ENCODE results near the gene GRB7. TPM values are rescaled to one million over a fixed set of nuclear protein-coding genes. Genes with fewer than 3 reads are reported as not detected.
A peak's percentile ranks its signal among the peaks of the same experiment; 100 is the strongest.

Gene GRB7
- total RNA-seq, 1 experiment from 2014 or later, result 2,531 TPM

- H3K27ac Mint-ChIP-seq (ENCODE audit: unreplicated experiment), result peak overlapping the region; percentile 19
- peaks cover 78% of the 10 kb centered on the region for H3K36me3 Mint-ChIP-seq (ENCODE audit: insufficient read depth, unreplicated experiment)
- peak overlapping the region; percentile 0 for H3K4me3 Mint-ChIP-seq (ENCODE audit: low read depth, unreplicated experiment)
- DNase-seq, result no peak
- TF ChIP-seq, protein P1, sequence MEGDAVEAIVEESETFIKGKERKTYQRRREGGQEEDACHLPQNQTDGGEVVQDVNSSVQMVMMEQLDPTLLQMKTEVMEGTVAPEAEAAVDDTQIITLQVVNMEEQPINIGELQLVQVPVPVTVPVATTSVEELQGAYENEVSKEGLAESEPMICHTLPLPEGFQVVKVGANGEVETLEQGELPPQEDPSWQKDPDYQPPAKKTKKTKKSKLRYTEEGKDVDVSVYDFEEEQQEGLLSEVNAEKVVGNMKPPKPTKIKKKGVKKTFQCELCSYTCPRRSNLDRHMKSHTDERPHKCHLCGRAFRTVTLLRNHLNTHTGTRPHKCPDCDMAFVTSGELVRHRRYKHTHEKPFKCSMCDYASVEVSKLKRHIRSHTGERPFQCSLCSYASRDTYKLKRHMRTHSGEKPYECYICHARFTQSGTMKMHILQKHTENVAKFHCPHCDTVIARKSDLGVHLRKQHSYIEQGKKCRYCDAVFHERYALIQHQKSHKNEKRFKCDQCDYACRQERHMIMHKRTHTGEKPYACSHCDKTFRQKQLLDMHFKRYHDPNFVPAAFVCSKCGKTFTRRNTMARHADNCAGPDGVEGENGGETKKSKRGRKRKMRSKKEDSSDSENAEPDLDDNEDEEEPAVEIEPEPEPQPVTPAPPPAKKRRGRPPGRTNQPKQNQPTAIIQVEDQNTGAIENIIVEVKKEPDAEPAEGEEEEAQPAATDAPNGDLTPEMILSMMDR (IDR thresholded peaks at IDR 0.05; ENCODE audit: unreplicated experiment), result no peak
- intact Hi-C loops (cut with micrococcal nuclease; ENCODE audit: unreplicated experiment), result loop anchor here (10.0 kb wide), 1 partner anchor 552 kb away; the partner anchor contains the start of gene CDC6
- BruUV-seq (replicated peaks), result no TSS peak
- H3K4me1 Mint-ChIP-seq (ENCODE audit: low read depth, unreplicated experiment), result peaks cover 44% of the 10 kb centered on the region
- H3K27me3 Mint-ChIP-seq (ENCODE audit: unreplicated experiment), result no peaks in the 10 kb centered on the region
- CTCF ChIA-PET, result interaction anchor here (0.6 to 161.2 kb wide), 27 partner anchors 5 to 1946 kb away, joined by 3 to 42089 read pairs (median 8); partner anchors contain the start of genes ERBB2, GRB7, GSDMA and IKZF3
- H3K9me3 Mint-ChIP-seq (ENCODE audit: low read depth, unreplicated experiment), result no peaks in the 10 kb centered on the region
Observed at GRCh38 chr17:39732586-39732985, 5.2 kb upstream of the GRB7 start.

GRCh38 chr17:39735882-39736281 lies 1.9 kb upstream of the GRB7 start:
- H3K4me3 Mint-ChIP-seq (ENCODE audit: low read depth, unreplicated experiment), result peak overlapping the region; percentile 77
- no peaks in the 10 kb centered on the region for H3K27me3 Mint-ChIP-seq (ENCODE audit: unreplicated experiment)
- peak; percentile 100 for DNase-seq
- no peaks in the 10 kb centered on the region for H3K9me3 Mint-ChIP-seq (ENCODE audit: low read depth, unreplicated experiment)
- TF ChIP-seq, protein P1 (IDR thresholded peaks at IDR 0.05; ENCODE audit: unreplicated experiment), result no peak
- BruUV-seq (replicated peaks), result no TSS peak
- peaks cover 78% of the 10 kb centered on the region for H3K36me3 Mint-ChIP-seq (ENCODE audit: insufficient read depth, unreplicated experiment)
- intact Hi-C loops (cut with micrococcal nuclease; ENCODE audit: unreplicated experiment), result loop anchor here (10.0 kb wide), 1 partner anchor 549 kb away; the partner anchor contains the start of gene CDC6
- H3K4me1 Mint-ChIP-seq (ENCODE audit: low read depth, unreplicated experiment), result peaks cover 36% of the 10 kb centered on the region
- peak overlapping the region; percentile 21 for H3K27ac Mint-ChIP-seq (ENCODE audit: unreplicated experiment)
- CTCF ChIA-PET, result interaction anchor here (0.5 to 161.2 kb wide), 26 partner anchors 8 to 740 kb away, joined by 3 to 42089 read pairs (median 10); partner anchors contain the start of genes ERBB2, GRB7, GSDMA and GSDMB

GRCh38 chr17:39736319-39737165 lies 1.2 kb upstream of the GRB7 start:
- H3K4me3 Mint-ChIP-seq (ENCODE audit: low read depth, unreplicated experiment), result peak overlapping the region; percentile 77
- BruUV-seq (replicated peaks), result no TSS peak
- TF ChIP-seq, protein P1 (IDR thresholded peaks at IDR 0.05; ENCODE audit: unreplicated experiment), result no peak
- CTCF ChIA-PET, result interaction anchor here (0.6 to 161.2 kb wide), 32 partner anchors 9 to 1126 kb away, joined by 3 to 42089 read pairs (median 9); partner anchors contain the start of genes ERBB2, GRB7, GSDMA and GSDMB
- H3K27me3 Mint-ChIP-seq (ENCODE audit: unreplicated experiment), result no peaks in the 10 kb centered on the region
- no peaks in the 10 kb centered on the region for H3K9me3 Mint-ChIP-seq (ENCODE audit: low read depth, unreplicated experiment)
- H3K27ac Mint-ChIP-seq (ENCODE audit: unreplicated experiment), result peak overlapping the region; percentile 21
- intact Hi-C loops (cut with micrococcal nuclease; ENCODE audit: unreplicated experiment), result loop anchor here (10.0 kb wide), 1 partner anchor 548 kb away; the partner anchor contains the start of gene CDC6
- DNase-seq, result peak; percentile 99
- peaks cover 78% of the 10 kb centered on the region for H3K36me3 Mint-ChIP-seq (ENCODE audit: insufficient read depth, unreplicated experiment)
- peaks cover 42% of the 10 kb centered on the region for H3K4me1 Mint-ChIP-seq (ENCODE audit: low read depth, unreplicated experiment)

DNA sequence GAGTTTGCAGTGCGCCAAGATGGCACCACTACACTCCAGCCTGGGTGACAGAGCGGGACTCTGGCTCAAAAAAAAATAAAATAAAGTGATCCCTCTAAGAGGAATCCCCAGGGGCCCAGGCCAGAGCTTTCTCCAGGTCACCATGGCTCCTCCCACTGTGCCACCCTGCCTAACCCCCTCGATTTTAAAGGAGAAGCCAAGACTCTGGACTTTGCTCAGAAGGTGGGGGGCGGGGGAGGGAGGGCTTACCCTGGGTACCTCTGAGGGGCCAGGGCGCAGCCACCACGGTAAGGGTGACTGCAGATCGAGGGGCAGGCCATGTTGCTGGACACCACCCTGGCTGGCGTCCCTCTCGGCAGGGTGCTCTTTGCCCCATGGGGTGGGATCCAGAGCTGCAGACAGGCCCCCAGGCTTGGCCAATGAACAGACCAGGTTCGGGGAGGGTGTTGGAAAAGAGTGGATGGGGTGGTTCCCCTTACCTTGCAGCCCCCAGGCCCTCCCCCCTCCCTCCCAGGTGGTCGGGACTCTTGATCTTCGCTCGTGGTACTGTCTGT lies 455 bp upstream of the GRB7 start:
- intact Hi-C loops (cut with micrococcal nuclease; ENCODE audit: unreplicated experiment), result loop anchor here (10.0 kb wide), 1 partner anchor 548 kb away; the partner anchor contains the start of gene CDC6
- no TSS peak for BruUV-seq (replicated peaks)
- Mint-ChIP-seq H3K27me3 (ENCODE audit: unreplicated experiment) (no peaks in the 10 kb centered on the region), H3K27ac (ENCODE audit: unreplicated experiment) (peak overlapping the region; percentile 21), H3K4me1 (ENCODE audit: low read depth, unreplicated experiment) (peaks cover 50% of the 10 kb centered on the region), H3K9me3 (ENCODE audit: low read depth, unreplicated experiment) (no peaks in the 10 kb centered on the region), H3K36me3 (ENCODE audit: insufficient read depth, unreplicated experiment) (peaks cover 80% of the 10 kb centered on the region), H3K4me3 (ENCODE audit: low read depth, unreplicated experiment) (peak overlapping the region; percentile 77)
- no peak for DNase-seq
- CTCF ChIA-PET, result interaction anchor here (0.5 to 161.2 kb wide), 33 partner anchors 10 to 1125 kb away, joined by 3 to 42089 read pairs (median 9); partner anchors contain the start of genes ERBB2, GRB7, GSDMA and GSDMB
- TF ChIP-seq, protein P1 (IDR thresholded peaks at IDR 0.05; ENCODE audit: unreplicated experiment), result no peak
